Pulmonary artery endothelial cell (primary cell): ENCODE data around the gene PKNOX2. TPM values are rescaled to one million over a fixed set of nuclear protein-coding genes. Genes with fewer than 3 reads are reported as not detected.
A peak's percentile ranks its signal among the peaks of the same experiment; 100 is the strongest.

ENCODE experiments used
- DNase-seq: peaks from one replicate; pipeline ENCODE4 v3.0.0-alpha.2; 2011; ENCODE audit warnings: low read depth, low spot score
- total RNA-seq: library from RNA; depleted of rRNA; stranded (reverse); fragments of >200 nt; gene quantifications from 2 replicates; pipeline ENCODE4 v1.2.3, GENCODE V29; 2014

Gene PKNOX2
- total RNA-seq, 1 donor from 2014 or later = not detected

GRCh38 chr11:125171974-125172373 is 7.4 kb downstream of the PKNOX2 start:
- DNase-seq = no peak

- DNase-seq = no peak
These were observed 8.5 kb downstream of the PKNOX2 start for GRCh38 chr11:125173027-125173426.

- DNase-seq = no peak
These were observed 9.0 kb downstream of the PKNOX2 start for GRCh38 chr11:125173556-125173955.

GRCh38 chr11:125174057-125174456 is 9.5 kb downstream of the PKNOX2 start:
- DNase-seq = no peak

- DNase-seq = no peak
These were observed 10.1 kb downstream of the PKNOX2 start for GRCh38 chr11:125174686-125175085.

GRCh38 chr11:125175166-125175565 is 10.6 kb downstream of the PKNOX2 start:
- DNase-seq = no peak

- DNase-seq = no peak
These were observed 11.5 kb downstream of the PKNOX2 start for GRCh38 chr11:125175896-125176575.

- no peak for DNase-seq
These were observed 12.3 kb downstream of the PKNOX2 start for GRCh38 chr11:125176866-125177265.

- no peak for DNase-seq
These were observed 13.0 kb downstream of the PKNOX2 start for GRCh38 chr11:125177543-125177942.

- no peak for DNase-seq
These were observed 14.8 kb downstream of the PKNOX2 start for GRCh38 chr11:125179346-125179745.

GRCh38 chr11:125179895-125180294 is 15.3 kb downstream of the PKNOX2 start:
- no peak for DNase-seq

GRCh38 chr11:125180413-125181305 is 16.1 kb downstream of the PKNOX2 start:
- DNase-seq = no peak

GRCh38 chr11:125182573-125182972 is 18.0 kb downstream of the PKNOX2 start:
- no peak for DNase-seq

- DNase-seq = no peak
These were observed 19.1 kb downstream of the PKNOX2 start for GRCh38 chr11:125183641-125184040.

- DNase-seq = no peak
These were observed 23.5 kb downstream of the PKNOX2 start for GRCh38 chr11:125188021-125188420.

- no peak for DNase-seq
These were observed 26.0 kb downstream of the PKNOX2 start for GRCh38 chr11:125190566-125190965.

GRCh38 chr11:125192183-125192582 is 27.6 kb downstream of the PKNOX2 start:
- peak; percentile 66 for DNase-seq

GRCh38 chr11:125192717-125193415 is 28.3 kb downstream of the PKNOX2 start:
- no peak for DNase-seq

GRCh38 chr11:125193416-125193726 is 28.8 kb downstream of the PKNOX2 start:
- DNase-seq = no peak

- DNase-seq = no peak
These were observed 29.3 kb downstream of the PKNOX2 start for GRCh38 chr11:125193841-125194240.

- DNase-seq = no peak
These were observed 35.4 kb downstream of the PKNOX2 start for GRCh38 chr11:125199915-125200314.

- no peak for DNase-seq
These were observed 35.9 kb downstream of the PKNOX2 start for GRCh38 chr11:125200441-125200840.
